ENCODE results near the gene GPBP1L1. TPM values are rescaled to one million over a fixed set of nuclear protein-coding genes. Genes with fewer than 3 reads are reported as not detected.
A peak's percentile ranks its signal among the peaks of the same experiment; 100 is the strongest.

Gene GPBP1L1
- total RNA-seq, 1 donor from 2014 or later = 93.5 TPM

GRCh38 chr1:45589861-45590260 is 96.5 kb downstream of the GPBP1L1 start:
- no peak for DNase-seq (ENCODE audit: low read depth in 2 of 2)

- no peak for DNase-seq (ENCODE audit: low read depth in 2 of 2)
Observed at GRCh38 chr1:45586769-45587168, 99.6 kb downstream of the GPBP1L1 start.

- DNase-seq (ENCODE audit: low read depth in 2 of 2) = no peak
Observed at GRCh38 chr1:45585496-45586075, 100.7 kb downstream of the GPBP1L1 start.

- no peak for DNase-seq (ENCODE audit: low read depth in 2 of 2)
Observed at GRCh38 chr1:45585110-45585426, 101.3 kb downstream of the GPBP1L1 start.

GRCh38 chr1:45584351-45585109 is 101.8 kb downstream of the GPBP1L1 start:
- peak; percentile 96 for DNase-seq (ENCODE audit: low read depth in 2 of 2)

GRCh38 chr1:45583666-45584350 is 102.5 kb downstream of the GPBP1L1 start, which contains the start of gene NASP:
Gene NASP, plus strand, starts transcription at chr1:45584041. Its CDS starts 106 bp downstream, at chr1:45584147.
- peak; percentile 82 to 88 for DNase-seq (ENCODE audit: low read depth in 2 of 2)

GRCh38 chr1:45583264-45583665 is 103.1 kb downstream of the GPBP1L1 start:
- peak; percentile 98 for DNase-seq (ENCODE audit: low read depth in 2 of 2)

Other genes with a start within 250 kb of the GPBP1L1 start
- 3.3 and 4.6 TPM in 2 replicates for gene TESK2, start 195.4 kb downstream of the GPBP1L1 start, total RNA-seq
- 0.44 and 0.60 TPM in 2 replicates for gene CCDC163, start 186.5 kb downstream of the GPBP1L1 start, total RNA-seq
- 1.3 and 1.4 TPM in 2 replicates for gene MMACHC, start 186.2 kb downstream of the GPBP1L1 start, total RNA-seq
- gene PRDX1, start 164.6 kb downstream of the GPBP1L1 start, total RNA-seq = 759 and 904 TPM in 2 replicates
- 189 and 290 TPM in 2 replicates for gene AKR1A1, start 135.7 kb downstream of the GPBP1L1 start, total RNA-seq
- 55.6 and 67.8 TPM in 2 replicates for gene NASP, start 102.5 kb downstream of the GPBP1L1 start, total RNA-seq
- gene CCDC17, start 62.5 kb downstream of the GPBP1L1 start, total RNA-seq = 0.22 and 0.60 TPM in 2 replicates
- gene TMEM69, start 1.6 kb upstream of the GPBP1L1 start, total RNA-seq = 9.3 and 13.1 TPM in 2 replicates
- 3.7 and 4.4 TPM in 2 replicates for gene IPP, start 64.1 kb upstream of the GPBP1L1 start, total RNA-seq
- gene MAST2, start 117.1 kb upstream of the GPBP1L1 start, total RNA-seq = 8.5 and 8.7 TPM in 2 replicates

Data from lung microvascular endothelial cell (primary cell).